SW480 (cell line): ENCODE measurements around the gene SNAP47.
A peak's percentile ranks its signal among the peaks of the same experiment; 100 is the strongest.

Experiments used
- DNase-seq: peaks from one replicate; pipeline ENCODE4 v3.0.0-alpha.2; 2016; ENCODE audit warnings: low spot score

Gene SNAP47

GRCh38 chr1:227785094-227785804, 50.0 kb downstream of the SNAP47 start:
- no peak for DNase-seq

GRCh38 chr1:227785805-227786671, 50.8 kb downstream of the SNAP47 start:
- no peak for DNase-seq

GRCh38 chr1:227786673-227787512, 51.7 kb downstream of the SNAP47 start:
- DNase-seq, result peak; percentile 9

GRCh38 chr1:227787513-227788270, 52.5 kb downstream of the SNAP47 start:
- peak; percentile 95 for DNase-seq

GRCh38 chr1:227788271-227789083, 53.2 kb downstream of the SNAP47 start:
- DNase-seq, result peak; percentile 61

- no peak for DNase-seq
Observed at GRCh38 chr1:227789084-227790033, 54.1 kb downstream of the SNAP47 start.

- no peak for DNase-seq
Observed at GRCh38 chr1:227790034-227790400, 54.8 kb downstream of the SNAP47 start.

- no peak for DNase-seq
Observed at GRCh38 chr1:227790868-227791267, 55.6 kb downstream of the SNAP47 start.

- DNase-seq, result no peak
Observed at GRCh38 chr1:227791425-227792143, 56.3 kb downstream of the SNAP47 start.

- no peak for DNase-seq
Observed at GRCh38 chr1:227792216-227793078, 57.2 kb downstream of the SNAP47 start.

- DNase-seq, result no peak
Observed at GRCh38 chr1:227793079-227793947, 58.1 kb downstream of the SNAP47 start.

GRCh38 chr1:227793948-227794816, 58.9 kb downstream of the SNAP47 start:
- peak; percentile 8 for DNase-seq

- no peak for DNase-seq
Observed at GRCh38 chr1:227794817-227795192, 59.6 kb downstream of the SNAP47 start.

- DNase-seq, result no peak
Observed at GRCh38 chr1:227795732-227796131, 60.5 kb downstream of the SNAP47 start.

- DNase-seq, result no peak
Observed at GRCh38 chr1:227796359-227796915, 61.2 kb downstream of the SNAP47 start.

- DNase-seq, result no peak
Observed at GRCh38 chr1:227797144-227797543, 61.9 kb downstream of the SNAP47 start.
